Nephron (organoid): ENCODE data around the gene POMP.

Experiments
- H3K27ac Mint-ChIP-seq, 3 experiments: 2 replicates each; pipeline ENCODE4 v1.8.0; 2020; ENCODE audit warnings: mixed read lengths in 3 of 3, mild to moderate bottlenecking in 2 of 3, moderate library complexity in 1 of 3
- H3K27me3 Mint-ChIP-seq: 2 replicates; pipeline ENCODE4 v1.8.0; 2021; ENCODE audit warnings: low read depth, mild to moderate bottlenecking, moderate library complexity, mixed read lengths
- H3K36me3 Mint-ChIP-seq: 2 replicates; pipeline ENCODE4 v1.8.0; 2020; ENCODE audit warnings: low read depth, mixed read lengths
- H3K4me1 Mint-ChIP-seq: 2 replicates; pipeline ENCODE4 v1.8.0; 2020; ENCODE audit warnings: mixed read lengths
- H3K4me3 Mint-ChIP-seq, 3 experiments: 2 replicates each; pipeline ENCODE4 v1.8.0; 2020; ENCODE audit warnings: mild to moderate bottlenecking in 3 of 3, mixed read lengths in 3 of 3, moderate library complexity in 2 of 3
- H3K9me3 Mint-ChIP-seq: 2 replicates; pipeline ENCODE4 v1.8.0; 2020; ENCODE audit warnings: mixed read lengths
- TF ChIP-seq, protein P1 (sequence below), 3 experiments: fragments of 200-600 bp; sonication (generic); IDR thresholded peaks; one replicate each; pipeline ENCODE4 v1.5.0; 2021; ENCODE audit warnings: antibody characterized with exemption in 3 of 3; ENCODE audit not compliant: unreplicated experiment in 3 of 3

Gene POMP

DNA sequence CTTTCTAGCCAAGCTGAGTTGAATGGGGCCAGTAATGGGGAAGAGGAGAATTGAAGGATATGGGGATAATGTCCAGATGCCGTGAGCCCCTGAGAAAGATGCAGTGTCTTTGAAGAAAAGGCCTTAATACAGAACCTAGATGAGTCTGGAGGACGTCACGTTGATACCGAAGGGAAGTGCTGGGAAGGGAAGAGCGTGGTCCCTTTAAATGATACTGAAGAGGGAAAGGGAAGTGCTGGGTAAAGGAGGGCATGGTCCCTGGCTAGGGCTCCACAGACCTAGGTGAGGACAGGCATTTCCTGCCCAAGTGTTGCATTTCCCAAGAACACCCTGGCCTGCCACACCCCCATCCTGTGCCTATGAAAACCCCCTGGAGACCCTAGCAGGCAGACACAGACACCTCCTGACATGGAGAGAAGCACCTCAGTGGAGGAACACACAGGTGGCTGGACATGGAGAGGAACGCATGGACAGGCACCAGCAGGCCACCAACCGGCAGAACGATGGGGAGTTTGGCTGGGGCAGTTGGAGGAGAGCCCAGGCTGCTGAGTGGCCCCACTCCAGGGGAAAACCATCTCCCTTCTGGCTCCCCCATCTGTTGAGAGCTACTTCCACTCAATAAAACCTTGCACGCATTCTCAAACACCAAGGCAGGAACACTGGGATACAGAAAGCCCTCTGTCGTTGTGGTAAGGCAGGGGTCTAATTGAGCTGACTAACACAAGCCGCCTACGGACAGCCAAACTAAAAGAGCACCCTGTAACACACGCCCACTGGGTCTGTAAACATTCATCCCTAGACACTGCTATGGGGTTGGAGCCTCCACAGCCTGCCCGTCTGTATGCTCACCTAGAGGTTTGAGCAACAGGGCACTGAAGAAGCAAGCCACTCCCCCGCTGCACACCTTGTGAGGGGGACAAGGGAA lies 34.9 kb upstream of the POMP start:
- H3K4me3 Mint-ChIP-seq: no peak overlapping the region
- H3K27me3 Mint-ChIP-seq: no peaks in the 10 kb centered on the region
- H3K9me3 Mint-ChIP-seq: peaks cover 1% of the 10 kb centered on the region
- H3K27ac Mint-ChIP-seq: no peak overlapping the region
- H3K4me1 Mint-ChIP-seq: no peaks in the 10 kb centered on the region
- no peaks in the 10 kb centered on the region for H3K36me3 Mint-ChIP-seq
- TF ChIP-seq, protein P1, sequence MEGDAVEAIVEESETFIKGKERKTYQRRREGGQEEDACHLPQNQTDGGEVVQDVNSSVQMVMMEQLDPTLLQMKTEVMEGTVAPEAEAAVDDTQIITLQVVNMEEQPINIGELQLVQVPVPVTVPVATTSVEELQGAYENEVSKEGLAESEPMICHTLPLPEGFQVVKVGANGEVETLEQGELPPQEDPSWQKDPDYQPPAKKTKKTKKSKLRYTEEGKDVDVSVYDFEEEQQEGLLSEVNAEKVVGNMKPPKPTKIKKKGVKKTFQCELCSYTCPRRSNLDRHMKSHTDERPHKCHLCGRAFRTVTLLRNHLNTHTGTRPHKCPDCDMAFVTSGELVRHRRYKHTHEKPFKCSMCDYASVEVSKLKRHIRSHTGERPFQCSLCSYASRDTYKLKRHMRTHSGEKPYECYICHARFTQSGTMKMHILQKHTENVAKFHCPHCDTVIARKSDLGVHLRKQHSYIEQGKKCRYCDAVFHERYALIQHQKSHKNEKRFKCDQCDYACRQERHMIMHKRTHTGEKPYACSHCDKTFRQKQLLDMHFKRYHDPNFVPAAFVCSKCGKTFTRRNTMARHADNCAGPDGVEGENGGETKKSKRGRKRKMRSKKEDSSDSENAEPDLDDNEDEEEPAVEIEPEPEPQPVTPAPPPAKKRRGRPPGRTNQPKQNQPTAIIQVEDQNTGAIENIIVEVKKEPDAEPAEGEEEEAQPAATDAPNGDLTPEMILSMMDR (IDR thresholded peaks at IDR 0.05; ENCODE audit: unreplicated experiment in 3 of 3): no peak

DNA sequence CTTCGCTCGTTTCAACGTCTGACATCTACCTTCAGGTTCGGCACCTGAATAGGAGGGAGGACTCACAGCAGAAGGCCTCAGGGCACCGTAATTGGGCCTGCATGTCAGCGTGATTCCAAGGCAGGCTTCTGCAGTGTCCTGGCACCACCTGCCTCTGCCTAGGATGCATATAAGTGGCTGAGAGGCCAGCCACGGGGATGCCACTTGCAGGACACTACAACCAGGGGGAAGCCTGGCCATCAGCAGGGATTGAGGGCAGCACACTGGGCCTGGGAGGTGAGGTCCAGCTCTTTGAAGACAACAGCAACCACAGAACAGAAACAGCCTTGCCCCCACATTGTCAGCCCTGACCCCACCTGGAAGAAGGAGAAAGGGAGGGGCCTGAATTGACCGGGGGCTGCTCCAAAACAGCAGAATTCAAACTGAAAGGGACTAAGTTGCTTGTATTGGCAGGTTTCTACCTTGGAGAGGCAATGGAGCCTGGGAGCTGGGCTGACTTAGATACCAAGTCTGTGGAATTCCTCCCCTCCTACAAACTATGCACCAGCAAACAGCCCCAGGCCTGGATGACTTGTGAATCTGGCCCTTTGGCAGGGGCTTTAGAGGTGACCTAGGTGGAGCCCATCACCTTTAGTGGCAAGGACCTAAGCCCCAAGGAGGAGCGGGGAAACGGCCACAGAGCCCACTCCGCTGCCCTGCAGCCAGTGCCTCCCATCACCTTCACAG lies 34.1 kb upstream of the POMP start:
- H3K36me3 Mint-ChIP-seq: no peaks in the 10 kb centered on the region
- TF ChIP-seq, protein P1 (IDR thresholded peaks at IDR 0.05; ENCODE audit: unreplicated experiment in 3 of 3): no peak
- no peak overlapping the region for H3K27ac Mint-ChIP-seq

DNA sequence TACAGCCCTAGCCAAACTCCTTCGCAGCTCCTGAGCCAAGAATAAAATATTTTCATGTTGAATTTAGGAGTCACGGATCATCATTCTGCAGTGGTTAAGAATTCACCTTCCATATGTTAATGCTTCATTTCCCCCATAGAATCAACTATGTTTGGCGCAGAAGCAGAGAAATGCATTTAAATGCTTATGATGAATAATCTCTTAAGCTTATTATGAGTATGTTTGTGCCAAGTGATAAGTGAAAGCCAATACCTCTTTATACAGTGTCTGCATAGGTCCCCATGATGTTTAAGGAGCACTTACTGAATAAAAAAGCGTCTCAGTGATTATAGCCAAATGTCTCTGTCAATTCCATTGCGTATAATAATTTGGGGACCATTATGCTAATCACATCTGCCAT lies 32.7 kb upstream of the POMP start:
- no peaks in the 10 kb centered on the region for H3K36me3 Mint-ChIP-seq
- no peaks in the 10 kb centered on the region for H3K4me1 Mint-ChIP-seq
- TF ChIP-seq, protein P1 (IDR thresholded peaks at IDR 0.05; ENCODE audit: unreplicated experiment in 3 of 3): no peak
- H3K27ac Mint-ChIP-seq: no peak overlapping the region
- no peaks in the 10 kb centered on the region for H3K9me3 Mint-ChIP-seq
- no peak overlapping the region for H3K4me3 Mint-ChIP-seq
- H3K27me3 Mint-ChIP-seq: no peaks in the 10 kb centered on the region

More for the DNA sequence above, 34.1 kb upstream of the POMP start:
- Mint-ChIP-seq H3K4me1 (no peaks in the 10 kb centered on the region), H3K9me3 (no peaks in the 10 kb centered on the region), H3K27me3 (no peaks in the 10 kb centered on the region), H3K4me3 (no peak overlapping the region)

DNA sequence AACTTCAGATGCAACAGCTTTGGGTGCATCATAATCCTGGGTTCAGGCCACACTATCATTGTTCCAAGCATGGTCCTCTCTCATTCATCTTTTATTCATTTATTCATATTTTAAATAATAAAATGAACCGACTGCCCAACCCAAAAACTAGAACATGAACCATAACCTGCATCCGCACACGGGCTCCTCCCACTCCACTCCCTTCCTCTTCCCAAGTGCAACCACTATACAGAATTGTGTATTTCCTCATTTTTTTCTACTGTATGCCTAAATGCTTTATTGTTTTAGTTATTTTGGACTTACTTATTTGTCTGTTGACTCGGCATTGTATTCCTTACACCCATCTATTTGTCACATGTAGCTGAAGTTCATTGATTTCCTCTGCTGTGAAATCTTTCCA lies 30.7 kb upstream of the POMP start:
- H3K36me3 Mint-ChIP-seq: no peaks in the 10 kb centered on the region
- no peaks in the 10 kb centered on the region for H3K4me1 Mint-ChIP-seq
- TF ChIP-seq, protein P1 (IDR thresholded peaks at IDR 0.05; ENCODE audit: unreplicated experiment in 3 of 3): no peak
- no peak overlapping the region for H3K27ac Mint-ChIP-seq
- H3K9me3 Mint-ChIP-seq: no peaks in the 10 kb centered on the region
- H3K4me3 Mint-ChIP-seq: no peak overlapping the region
- no peaks in the 10 kb centered on the region for H3K27me3 Mint-ChIP-seq

DNA sequence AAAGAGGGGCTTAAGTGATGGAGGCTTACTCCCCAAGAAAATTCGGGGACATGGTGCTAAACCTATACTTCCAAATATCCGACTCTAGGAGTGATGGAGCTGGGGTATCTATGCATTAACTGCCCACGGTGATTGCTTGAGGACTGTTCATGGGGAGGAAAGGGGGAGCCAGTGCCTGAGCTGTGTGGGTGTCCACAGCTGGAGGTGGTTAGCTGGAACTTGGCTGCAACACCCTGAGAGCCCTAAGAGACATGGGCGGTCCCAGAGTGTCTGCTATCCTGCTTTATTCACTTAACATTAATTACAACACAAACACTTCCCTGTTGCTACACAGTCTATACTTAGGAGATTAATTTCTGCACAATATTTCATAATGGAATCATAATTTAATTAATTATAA lies 28.1 kb upstream of the POMP start:
- Mint-ChIP-seq H3K36me3 (no peaks in the 10 kb centered on the region), H3K27ac (no peak overlapping the region), H3K9me3 (no peaks in the 10 kb centered on the region), H3K27me3 (no peaks in the 10 kb centered on the region), H3K4me3 (no peak overlapping the region), H3K4me1 (no peaks in the 10 kb centered on the region)
- TF ChIP-seq, protein P1 (IDR thresholded peaks at IDR 0.05; ENCODE audit: unreplicated experiment in 3 of 3): no peak
